CD4-positive, alpha-beta memory T cell (primary cell): ENCODE results near the gene ZNF492. TPM values are rescaled to one million over a fixed set of nuclear protein-coding genes. Genes with fewer than 3 reads are reported as not detected.
"Not testable (repeated sequence)": the region's sequence is repeated elsewhere in the genome, so short reads cannot be mapped to it uniquely, and the experiment has no call there.

Source experiments
- CTCF ChIA-PET: fragments of 350-600 bp; sonication (Branson Sonifier 250); formaldehyde crosslinking; loops from one replicate; lab custom pipeline; 2021; ENCODE audit warnings: inconsistent platforms; ENCODE audit not compliant: partially characterized antibody; lab: Charles Lee
- POLR2A ChIA-PET: fragments of 350-600 bp; sonication (Branson Sonifier 250); formaldehyde crosslinking; loops from one replicate; lab custom pipeline; 2021; ENCODE audit not compliant: partially characterized antibody; lab: Charles Lee
- DNase-seq, 5 donors: peaks; one replicate each; pipeline versions ENCODE4 v3.0.0 to v3.0.0-alpha.2; 2020 to 2022; ENCODE audit warnings: mixed read lengths in 1 of 5
- H3K27ac ChIP-seq: one replicate; pipeline ENCODE4 v1.7.0; 2013; ENCODE audit warnings: low read depth, low read length
- H3K27me3 ChIP-seq: 2 replicates; pipeline ENCODE4 v1.7.0; 2013; ENCODE audit warnings: mild to moderate bottlenecking, low read length, moderate library complexity; ENCODE audit not compliant: insufficient read depth
- H3K36me3 ChIP-seq: 2 replicates; pipeline ENCODE4 v1.7.0; 2013; ENCODE audit warnings: mild to moderate bottlenecking, low read length, moderate library complexity; ENCODE audit not compliant: insufficient read depth
- H3K4me1 ChIP-seq: 2 replicates; pipeline ENCODE4 v1.7.0; 2013; ENCODE audit warnings: mild to moderate bottlenecking, low read length, moderate library complexity; ENCODE audit not compliant: insufficient read depth
- H3K4me3 ChIP-seq, 2 donors: one replicate each; pipeline ENCODE4 v1.7.0; 2013; ENCODE audit warnings: low read length in 2 of 2, mild to moderate bottlenecking in 1 of 2
- H3K9me3 ChIP-seq, 2 donors: one replicate each; pipeline ENCODE4 v1.7.0; 2013; ENCODE audit warnings: low read length in 2 of 2, control low read depth in 1 of 2; ENCODE audit not compliant: control insufficient read depth in 1 of 2
- H3K27ac Mint-ChIP-seq, 7 donors: one replicate each; pipeline ENCODE4 v1.8.0; 2020 to 2021; ENCODE audit warnings: mixed read lengths in 7 of 7, mild to moderate bottlenecking in 6 of 7, inconsistent platforms in 3 of 7, moderate library complexity in 3 of 7
- H3K27me3 Mint-ChIP-seq, 2 donors: one replicate each; pipeline ENCODE4 v1.8.0; 2020 to 2021; ENCODE audit warnings: mixed read lengths in 2 of 2
- H3K36me3 Mint-ChIP-seq, 2 donors: one replicate each; pipeline ENCODE4 v1.8.0; 2020 to 2021; ENCODE audit warnings: mixed read lengths in 2 of 2, inconsistent platforms in 1 of 2, mild to moderate bottlenecking in 1 of 2
- H3K4me1 Mint-ChIP-seq, 4 donors: one replicate each; pipeline ENCODE4 v1.8.0; 2020 to 2021; ENCODE audit warnings: mixed read lengths in 4 of 4, mild to moderate bottlenecking in 1 of 4
- H3K4me3 Mint-ChIP-seq, 8 donors: one replicate each; pipeline ENCODE4 v1.8.0; 2020 to 2021; ENCODE audit warnings: mixed read lengths in 8 of 8, mild to moderate bottlenecking in 7 of 8, moderate library complexity in 6 of 8, inconsistent platforms in 3 of 8
- H3K9me3 Mint-ChIP-seq, 8 donors: one replicate each; pipeline ENCODE4 v1.8.0; 2020 to 2021; ENCODE audit warnings: mixed read lengths in 8 of 8, mild to moderate bottlenecking in 5 of 8, inconsistent platforms in 3 of 8, moderate library complexity in 1 of 8
- intact Hi-C: fragments of 100-400 bp; cut with micrococcal nuclease; formaldehyde crosslinking; loops from one replicate; pipeline ENCODE4 v1.15.1; 2023
- polyA plus RNA-seq, 2 donors: library from polyadenylated mRNA; unstranded; fragments of 300-500 nt; fragmentation: Illumina TruSeq; gene quantifications; one replicate each; pipeline ENCODE4 v1.2.3, GENCODE V29; 2021
- total RNA-seq, 2 experiments: library from RNA; stranded (reverse); gene quantifications; one replicate each; pipeline ENCODE4 v1.2.3, GENCODE V29; 2021

The ZNF492 gene
- total and polyA plus RNA-seq, 4 experiments from 2014 or later = 0.08 to 0.64 (median 0.64) TPM; not detected in 1

GRCh38 chr19:22608441-22608840 lies 25.7 kb upstream of the ZNF492 start:
- no peak overlapping the region for H3K27ac Mint-ChIP-seq
- H3K4me1 Mint-ChIP-seq = no peaks in the 10 kb centered on the region
- Histone ChIP-seq H3K27me3 (no peaks in the 10 kb centered on the region), H3K4me1 (no peaks in the 10 kb centered on the region), H3K9me3 (no peaks in the 10 kb centered on the region), H3K4me3 (no peak overlapping the region), H3K27ac (no peak overlapping the region), H3K36me3 (no peaks in the 10 kb centered on the region)
- no peak for DNase-seq
- POLR2A ChIA-PET = no interaction called here
- H3K36me3 Mint-ChIP-seq = no peaks in the 10 kb centered on the region
- CTCF ChIA-PET = interaction anchor here (1.4 kb wide), 1 partner anchor 9 kb away, joined by 3 read pairs; no protein-coding TSS in a partner anchor
- peaks cover 0 to 16% (median 5%) of the 10 kb centered on the region in 8 donors for H3K9me3 Mint-ChIP-seq
- H3K27me3 Mint-ChIP-seq = no peaks in the 10 kb centered on the region
- no peak overlapping the region for H3K4me3 Mint-ChIP-seq
- intact Hi-C loops = no loop called here

- H3K27ac Mint-ChIP-seq = peak overlapping the region in 1 of 7 donors; percentile 18
- intact Hi-C loops = no loop called here
- Histone ChIP-seq H3K4me3 (no peak overlapping the region), H3K27ac (no peak overlapping the region), H3K9me3 (no peaks in the 10 kb centered on the region), H3K36me3 (no peaks in the 10 kb centered on the region), H3K4me1 (no peaks in the 10 kb centered on the region), H3K27me3 (no peaks in the 10 kb centered on the region)
- H3K36me3 Mint-ChIP-seq = no peaks in the 10 kb centered on the region
- H3K27me3 Mint-ChIP-seq = no peaks in the 10 kb centered on the region
- ChIA-PET CTCF (no interaction called here), POLR2A (no interaction called here)
- H3K9me3 Mint-ChIP-seq = peaks cover 0 to 20% (median 6%) of the 10 kb centered on the region in 8 donors
- no peak for DNase-seq
- H3K4me1 Mint-ChIP-seq = no peaks in the 10 kb centered on the region
- no peak overlapping the region for H3K4me3 Mint-ChIP-seq
Measured at GRCh38 chr19:22609630-22610029, 24.5 kb upstream of the ZNF492 start.

GRCh38 chr19:22610121-22610520 lies 24.0 kb upstream of the ZNF492 start:
- H3K36me3 Mint-ChIP-seq = no peaks in the 10 kb centered on the region
- no peaks in the 10 kb centered on the region for H3K9me3 ChIP-seq
- H3K27ac ChIP-seq = no peak overlapping the region
- no peaks in the 10 kb centered on the region for H3K27me3 Mint-ChIP-seq
- no peaks in the 10 kb centered on the region for H3K36me3 ChIP-seq
- CTCF ChIA-PET = interaction anchor here (0.7 kb wide), 1 partner anchor 9 kb away, joined by 4 read pairs; no protein-coding TSS in a partner anchor
- intact Hi-C loops = no loop called here
- no peak overlapping the region for H3K27ac Mint-ChIP-seq
- no peaks in the 10 kb centered on the region for H3K27me3 ChIP-seq
- H3K9me3 Mint-ChIP-seq = peaks cover 0 to 22% (median 6%) of the 10 kb centered on the region in 8 donors
- no peak overlapping the region for H3K4me3 Mint-ChIP-seq
- H3K4me3 ChIP-seq = no peak overlapping the region
- no peaks in the 10 kb centered on the region for H3K4me1 Mint-ChIP-seq
- POLR2A ChIA-PET = no interaction called here
- no peaks in the 10 kb centered on the region for H3K4me1 ChIP-seq
- DNase-seq = no peak

- DNase-seq = no peak
- no peaks in the 10 kb centered on the region for H3K36me3 ChIP-seq
- no peak overlapping the region for H3K4me3 ChIP-seq
- H3K27ac ChIP-seq = no peak overlapping the region
- Mint-ChIP-seq H3K9me3 (peaks cover 0 to 22% (median 12%) of the 10 kb centered on the region in 8 donors), H3K27me3 (no peaks in the 10 kb centered on the region), H3K4me3 (no peak overlapping the region), H3K27ac (no peak overlapping the region), H3K36me3 (no peaks in the 10 kb centered on the region), H3K4me1 (no peaks in the 10 kb centered on the region)
- no peaks in the 10 kb centered on the region for H3K4me1 ChIP-seq
- no peaks in the 10 kb centered on the region for H3K9me3 ChIP-seq
- H3K27me3 ChIP-seq = no peaks in the 10 kb centered on the region
- intact Hi-C loops = no loop called here
- POLR2A ChIA-PET = no interaction called here
- CTCF ChIA-PET = no interaction called here
Measured at GRCh38 chr19:22612316-22612715, 21.8 kb upstream of the ZNF492 start.

- ChIA-PET POLR2A (no interaction called here), CTCF (interaction anchor here (1.1 kb wide), 1 partner anchor 9 kb away, joined by 3 read pairs; no protein-coding TSS in a partner anchor)
- Mint-ChIP-seq H3K4me3 (no peak overlapping the region), H3K9me3 (peaks cover 2 to 25% (median 14%) of the 10 kb centered on the region in 8 donors), H3K4me1 (peaks cover 0 to 2% (median 0%) of the 10 kb centered on the region in 4 donors), H3K36me3 (peaks cover 3 to 4% of the 10 kb centered on the region in 2 donors), H3K27ac (no peak overlapping the region), H3K27me3 (peaks cover 1 to 6% of the 10 kb centered on the region in 2 donors)
- no peak overlapping the region for H3K4me3 ChIP-seq
- intact Hi-C loops = no loop called here
- no peaks in the 10 kb centered on the region for H3K27me3 ChIP-seq
- H3K27ac ChIP-seq = no peak overlapping the region
- no peaks in the 10 kb centered on the region for H3K9me3 ChIP-seq
- H3K36me3 ChIP-seq = no peaks in the 10 kb centered on the region
- no peak for DNase-seq
- H3K4me1 ChIP-seq = no peaks in the 10 kb centered on the region
Measured at GRCh38 chr19:22616659-22617058, 17.5 kb upstream of the ZNF492 start.

GRCh38 chr19:22617181-22617580 lies 16.9 kb upstream of the ZNF492 start:
- H3K9me3 ChIP-seq, H3K27ac Mint-ChIP-seq, H3K36me3 Mint-ChIP-seq, H3K4me1 Mint-ChIP-seq, H3K27me3 ChIP-seq, H3K4me3 ChIP-seq, H3K27ac ChIP-seq, H3K36me3 ChIP-seq, intact Hi-C loops, DNase-seq, H3K4me3 Mint-ChIP-seq, POLR2A ChIA-PET, H3K27me3 Mint-ChIP-seq, H3K4me1 ChIP-seq: not testable (repeated sequence)
- H3K9me3 Mint-ChIP-seq = peaks cover 2 to 27% (median 14%) of the 10 kb centered on the region in 8 donors
- CTCF ChIA-PET = interaction anchor here (1.1 kb wide), 1 partner anchor 9 kb away, joined by 3 read pairs; no protein-coding TSS in a partner anchor

GRCh38 chr19:22617614-22618320 lies 16.4 kb upstream of the ZNF492 start:
- peaks cover 2 to 27% (median 14%) of the 10 kb centered on the region in 8 donors for H3K9me3 Mint-ChIP-seq
- Histone ChIP-seq H3K27ac (no peak overlapping the region), H3K27me3 (no peaks in the 10 kb centered on the region), H3K36me3 (no peaks in the 10 kb centered on the region), H3K9me3 (no peaks in the 10 kb centered on the region), H3K4me1 (no peaks in the 10 kb centered on the region), H3K4me3 (no peak overlapping the region)
- POLR2A ChIA-PET = no interaction called here
- DNase-seq = no peak
- intact Hi-C loops = no loop called here
- peaks cover 6 to 9% of the 10 kb centered on the region in 2 donors for H3K27me3 Mint-ChIP-seq
- H3K36me3 Mint-ChIP-seq = peaks cover 3 to 4% of the 10 kb centered on the region in 2 donors
- CTCF ChIA-PET = interaction anchor here (1.1 kb wide), 1 partner anchor 10 kb away, joined by 3 read pairs; no protein-coding TSS in a partner anchor
- peaks cover 0 to 2% (median 0%) of the 10 kb centered on the region in 4 donors for H3K4me1 Mint-ChIP-seq
- H3K4me3 Mint-ChIP-seq = no peak overlapping the region
- H3K27ac Mint-ChIP-seq = no peak overlapping the region
